ENCODE measurements around the gene CDKAL1. TPM values are rescaled to one million over a fixed set of nuclear protein-coding genes. Genes with fewer than 3 reads are reported as not detected.

The CDKAL1 gene
- total and polyA plus RNA-seq, 8 donors: 13.6 to 20.7 (median 17.5) TPM

GRCh38 chr6:21144928-21145327 is 610.7 kb downstream of the CDKAL1 start:
- Histone ChIP-seq H3K27ac (no peak overlapping the region), H3K36me3 (no peaks in the 10 kb centered on the region), H3K9me3 (no peaks in the 10 kb centered on the region), H3K4me3 (no peak overlapping the region), H3K4me1 (no peaks in the 10 kb centered on the region), H3K27me3 (no peaks in the 10 kb centered on the region)
- no peak for ATAC-seq
- intact Hi-C loops (cut with DNase I): no loop called here
- DNase-seq: no peak
- TF ChIP-seq, protein P1, sequence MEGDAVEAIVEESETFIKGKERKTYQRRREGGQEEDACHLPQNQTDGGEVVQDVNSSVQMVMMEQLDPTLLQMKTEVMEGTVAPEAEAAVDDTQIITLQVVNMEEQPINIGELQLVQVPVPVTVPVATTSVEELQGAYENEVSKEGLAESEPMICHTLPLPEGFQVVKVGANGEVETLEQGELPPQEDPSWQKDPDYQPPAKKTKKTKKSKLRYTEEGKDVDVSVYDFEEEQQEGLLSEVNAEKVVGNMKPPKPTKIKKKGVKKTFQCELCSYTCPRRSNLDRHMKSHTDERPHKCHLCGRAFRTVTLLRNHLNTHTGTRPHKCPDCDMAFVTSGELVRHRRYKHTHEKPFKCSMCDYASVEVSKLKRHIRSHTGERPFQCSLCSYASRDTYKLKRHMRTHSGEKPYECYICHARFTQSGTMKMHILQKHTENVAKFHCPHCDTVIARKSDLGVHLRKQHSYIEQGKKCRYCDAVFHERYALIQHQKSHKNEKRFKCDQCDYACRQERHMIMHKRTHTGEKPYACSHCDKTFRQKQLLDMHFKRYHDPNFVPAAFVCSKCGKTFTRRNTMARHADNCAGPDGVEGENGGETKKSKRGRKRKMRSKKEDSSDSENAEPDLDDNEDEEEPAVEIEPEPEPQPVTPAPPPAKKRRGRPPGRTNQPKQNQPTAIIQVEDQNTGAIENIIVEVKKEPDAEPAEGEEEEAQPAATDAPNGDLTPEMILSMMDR (IDR thresholded peaks at IDR 0.05): no peak

DNA sequence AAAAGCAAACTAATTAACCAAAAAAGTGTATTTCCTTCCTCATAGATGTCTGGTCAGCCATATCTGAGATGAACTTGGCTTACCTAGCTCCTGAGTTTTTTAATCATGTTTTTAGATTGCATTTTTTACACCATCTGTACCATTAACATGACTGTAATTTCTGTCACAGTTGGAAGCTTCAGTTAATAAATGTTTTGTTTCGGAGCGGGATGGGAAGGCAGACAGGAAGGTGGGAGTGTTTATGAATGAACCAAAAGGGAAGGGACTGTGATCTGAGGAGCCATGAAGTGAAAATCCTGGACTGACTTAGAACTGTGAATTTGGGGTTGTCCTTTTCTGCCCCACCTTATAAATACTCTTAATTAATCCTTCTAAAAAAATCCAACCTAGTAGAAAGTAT is 613.7 kb downstream of the CDKAL1 start:
- H3K27ac ChIP-seq: no peak overlapping the region
- H3K36me3 ChIP-seq: no peaks in the 10 kb centered on the region
- H3K4me3 ChIP-seq: no peak overlapping the region
- ATAC-seq: no peak
- H3K9me3 ChIP-seq: no peaks in the 10 kb centered on the region
- TF ChIP-seq, protein P1 (IDR thresholded peaks at IDR 0.05): no peak
- no peak for DNase-seq
- intact Hi-C loops (cut with DNase I): no loop called here
- no peaks in the 10 kb centered on the region for H3K4me1 ChIP-seq
- no peaks in the 10 kb centered on the region for H3K27me3 ChIP-seq

GRCh38 chr6:21149470-21149869 is 615.2 kb downstream of the CDKAL1 start:
- TF ChIP-seq, protein P1 (IDR thresholded peaks at IDR 0.05): no peak
- Histone ChIP-seq H3K27me3 (no peaks in the 10 kb centered on the region), H3K27ac (no peak overlapping the region), H3K36me3 (no peaks in the 10 kb centered on the region), H3K9me3 (no peaks in the 10 kb centered on the region), H3K4me1 (no peaks in the 10 kb centered on the region), H3K4me3 (no peak overlapping the region)
- ATAC-seq (no peak), DNase-seq (no peak)
- intact Hi-C loops (cut with DNase I): no loop called here

- Histone ChIP-seq H3K36me3 (no peaks in the 10 kb centered on the region), H3K4me1 (no peaks in the 10 kb centered on the region), H3K9me3 (no peaks in the 10 kb centered on the region), H3K27ac (no peak overlapping the region), H3K27me3 (no peaks in the 10 kb centered on the region), H3K4me3 (no peak overlapping the region)
- intact Hi-C loops (cut with DNase I): no loop called here
- DNase-seq: no peak
- TF ChIP-seq, protein P1 (IDR thresholded peaks at IDR 0.05): no peak
- no peak for ATAC-seq
Observed at GRCh38 chr6:21150667-21151066, 616.4 kb downstream of the CDKAL1 start.

DNA sequence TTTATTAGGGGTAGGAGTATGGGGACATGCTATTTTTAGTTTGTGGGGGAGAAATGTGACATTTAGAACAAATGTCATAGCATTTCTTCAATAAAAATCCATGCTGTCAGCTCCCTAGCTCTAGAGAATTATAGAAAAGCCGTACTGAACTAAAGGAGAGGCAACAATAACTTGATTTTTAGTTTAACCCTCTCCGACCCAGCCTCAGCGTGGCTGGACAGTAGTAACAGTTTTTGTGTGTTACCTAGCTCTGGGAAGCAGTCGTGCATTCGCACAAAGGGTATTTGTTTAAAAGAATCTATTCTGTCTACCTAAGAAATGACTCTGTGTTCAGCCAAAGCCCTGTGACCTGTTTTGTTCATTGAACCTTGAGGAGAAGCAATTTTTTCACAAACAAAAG is 616.9 kb downstream of the CDKAL1 start:
- ATAC-seq (no peak), DNase-seq (no peak)
- H3K36me3 ChIP-seq: no peaks in the 10 kb centered on the region
- H3K27ac ChIP-seq: no peak overlapping the region
- no peaks in the 10 kb centered on the region for H3K27me3 ChIP-seq
- no peak overlapping the region for H3K4me3 ChIP-seq
- intact Hi-C loops (cut with DNase I): no loop called here
- H3K9me3 ChIP-seq: no peaks in the 10 kb centered on the region
- no peaks in the 10 kb centered on the region for H3K4me1 ChIP-seq
- TF ChIP-seq, protein P1 (IDR thresholded peaks at IDR 0.05): no peak
